Endothelial cell of umbilical vein (primary cell): Measurements from ENCODE around the gene ARHGEF1. TPM values are rescaled to one million over a fixed set of nuclear protein-coding genes. Genes with fewer than 3 reads are reported as not detected.

ENCODE experiments used
- BruUV-seq: library from RNA; stranded (reverse); fragments of 400-500 nt; replicated peaks from 2 replicates; lab custom pipeline; 2021; lab: Mats Ljungman, UMichigan
- CTCF ChIA-PET: fragments of 300-600, 350-600 bp; sonication (Branson Sonifier 250); formaldehyde crosslinking; loops from one replicate; lab custom pipeline; 2021; ENCODE audit warnings: antibody characterized with exemption, inconsistent platforms; lab: Charles Lee
- POLR2A ChIA-PET: fragments of 300-600, 350-600 bp; sonication (Branson Sonifier 250); formaldehyde crosslinking; loops from one replicate; lab custom pipeline; 2021; ENCODE audit warnings: antibody characterized with exemption, inconsistent platforms; lab: Charles Lee
- DNase-seq: peaks from one replicate; pipeline ENCODE4 v3.0.0-alpha.2; 2011; ENCODE audit warnings: low read depth, low spot score
- FAIRE-seq: peaks from 2 replicates; lab custom pipeline; 2011; peaks lifted over from hg19 to GRCh38; lab: Jason Lieb, UNC
- H2AFZ ChIP-seq: 2 replicates; pipeline ENCODE4 v1.6.0; 2012; ENCODE audit warnings: low read depth, low read length, control low read depth, inconsistent platforms
- H3K27ac ChIP-seq: 2 replicates; pipeline ENCODE4 v1.5.1; 2011; ENCODE audit warnings: low read depth, mild to moderate bottlenecking, control low read depth, low read length, moderate library complexity; ENCODE audit not compliant: insufficient read depth
- H3K27me3 ChIP-seq, 2 experiments: 2 replicates each; pipeline versions ENCODE4 v1.6.0 to v1.6.1; 2011; ENCODE audit warnings: low read length in 2 of 2, mixed read lengths in 1 of 2; ENCODE audit not compliant: control insufficient read depth in 2 of 2, insufficient read depth in 2 of 2
- H3K36me3 ChIP-seq, 2 experiments: 2 replicates in 1 of 2; 3 replicates in 1 of 2; pipeline ENCODE4 v1.5.1; 2011; ENCODE audit warnings: low read length in 2 of 2, mild to moderate bottlenecking in 1 of 2, moderate library complexity in 1 of 2; ENCODE audit not compliant: control insufficient read depth in 2 of 2, insufficient read depth in 2 of 2; ENCODE audit errors: extremely low read depth in 1 of 2
- H3K4me1 ChIP-seq: 3 replicates; pipeline ENCODE4 v1.5.1; 2011; ENCODE audit warnings: mild to moderate bottlenecking, low read length; ENCODE audit not compliant: control insufficient read depth, insufficient read depth; ENCODE audit errors: extremely low read depth
- H3K4me2 ChIP-seq: 2 replicates; pipeline ENCODE4 v1.6.1; 2011; ENCODE audit warnings: low read length, control low read depth, mixed read lengths; ENCODE audit not compliant: insufficient read depth
- H3K4me3 ChIP-seq, 3 experiments: fragments of 200-600 bp in 1 of 3; sonication (generic), shearing (Covaris generic) in 1 of 3; replicated peaks in 1 of 3; 2 replicates each; pipeline ENCODE4 v1.5.1; 2011 to 2016; ENCODE audit warnings: control low read depth in 3 of 3, low read length in 3 of 3, mild to moderate bottlenecking in 2 of 3, inconsistent platforms in 1 of 3, low read depth in 1 of 3, moderate library complexity in 1 of 3; ENCODE audit not compliant: insufficient read depth in 1 of 3
- H3K79me2 ChIP-seq: 2 replicates; pipeline ENCODE4 v1.6.0; 2012; ENCODE audit warnings: low read length, inconsistent platforms; ENCODE audit not compliant: control insufficient read depth, insufficient read depth
- H3K9ac ChIP-seq: replicated peaks from 2 replicates; pipeline ENCODE3; 2011; ENCODE audit warnings: low read length, control low read depth; ENCODE audit not compliant: insufficient read depth; ENCODE audit errors: extremely low read depth
- H3K9me1 ChIP-seq: replicated peaks from 3 replicates; pipeline ENCODE4 v1.6.0; 2011; ENCODE audit warnings: mild to moderate bottlenecking, low read length; ENCODE audit not compliant: control insufficient read depth, insufficient read depth; ENCODE audit errors: extremely low read depth
- H3K9me3 ChIP-seq: replicated peaks from 2 replicates; pipeline ENCODE4 v1.5.1; 2012; ENCODE audit warnings: low read length, inconsistent platforms; ENCODE audit not compliant: control insufficient read depth, insufficient read depth
- H4K20me1 ChIP-seq: replicated peaks from 2 replicates; pipeline ENCODE3; 2011; ENCODE audit warnings: mild to moderate bottlenecking, low read length; ENCODE audit not compliant: control insufficient read depth, insufficient read depth; ENCODE audit errors: extremely low read depth
- EZH2 ChIP-seq: IDR thresholded peaks from 2 replicates; pipeline ENCODE4 v1.6.1; 2012; ENCODE audit warnings: borderline replicate concordance, low read depth, mild to moderate bottlenecking, moderate library complexity, low read length, inconsistent platforms; ENCODE audit not compliant: severe bottlenecking
- FOS ChIP-seq: IDR thresholded peaks from 2 replicates; pipeline ENCODE4 v1.6.1; 2011; ENCODE audit warnings: mild to moderate bottlenecking, low read length, moderate library complexity, borderline replicate concordance; ENCODE audit not compliant: insufficient read depth
- GATA2 ChIP-seq: IDR thresholded peaks from 2 replicates; pipeline ENCODE4 v1.7.0; 2011; ENCODE audit warnings: low read depth, mild to moderate bottlenecking, moderate library complexity, mixed read lengths, low read length; ENCODE audit not compliant: insufficient read length, insufficient read depth
- JUN ChIP-seq: IDR thresholded peaks from 2 replicates; pipeline ENCODE4 v1.6.1; 2011; ENCODE audit warnings: borderline replicate concordance, low read depth; ENCODE audit not compliant: insufficient read length, insufficient read depth
- MYC ChIP-seq: IDR thresholded peaks from one replicate; pipeline ENCODE4 v1.6.1; 2011; ENCODE audit warnings: mild to moderate bottlenecking, low read depth, low read length
- POLR2A ChIP-seq: IDR thresholded peaks from 2 replicates; pipeline ENCODE4 v1.6.1; 2012; ENCODE audit warnings: low read depth, mild to moderate bottlenecking, control low read depth, low read length
- POLR2AphosphoS5 ChIP-seq: IDR thresholded peaks from 2 replicates; pipeline ENCODE4 v1.6.1; 2012; ENCODE audit warnings: low read depth, mild to moderate bottlenecking, control low read depth, low read length, moderate library complexity; ENCODE audit not compliant: insufficient read depth
- dilution Hi-C: fragments of 300-500 bp; cut with MboI; formaldehyde crosslinking; loops from one replicate; pipeline ENCODE4 v1.15.0; 2019; ENCODE audit warnings: low sequenced_read_pairs; ENCODE audit not compliant: extremely low pct_ligation_motif_present
- intact Hi-C: fragments of 100-400 bp; cut with micrococcal nuclease; formaldehyde crosslinking; loops from one replicate; pipeline ENCODE4 v1.10.0; 2022
- polyA plus RNA-seq, 4 experiments: library from polyadenylated mRNA; depleted of rRNA in 3 of 4; stranded (reverse) in 3 of 4; unstranded in 1 of 4; fragments of >200 nt; gene quantifications; 2 replicates each; pipeline versions ENCODE4 v1.2.1 to v1.2.3, GENCODE V29; 2011 to 2012; ENCODE audit warnings: missing spikeins in 1 of 4
- total RNA-seq: library from RNA; stranded (reverse); gene quantifications from 2 replicates; pipeline ENCODE4 v1.2.3, GENCODE V29; 2021
- TF ChIP-seq, protein P1 (sequence below): IDR thresholded peaks from 2 replicates; pipeline ENCODE4 v1.6.1; 2011; ENCODE audit not compliant: insufficient read depth, insufficient read length
- TF ChIP-seq, protein P2 (sequence below), 2 donors: IDR thresholded peaks; 1 replicate in 1 of 2; 2 replicates in 1 of 2; pipeline ENCODE4 v1.5.1; 2011; ENCODE audit warnings: low read length in 2 of 2, mild to moderate bottlenecking in 2 of 2, moderate library complexity in 2 of 2, control low read depth in 1 of 2, inconsistent platforms in 1 of 2, low read depth in 1 of 2; ENCODE audit not compliant: insufficient read depth in 1 of 2; ENCODE audit errors: extremely low read depth in 1 of 2

Gene ARHGEF1
- total and polyA plus RNA-seq, 2 donors (not counting 3 experiments of a cell fraction or from before 2014, with no cell fraction given), result 65.4 to 123 TPM

DNA sequence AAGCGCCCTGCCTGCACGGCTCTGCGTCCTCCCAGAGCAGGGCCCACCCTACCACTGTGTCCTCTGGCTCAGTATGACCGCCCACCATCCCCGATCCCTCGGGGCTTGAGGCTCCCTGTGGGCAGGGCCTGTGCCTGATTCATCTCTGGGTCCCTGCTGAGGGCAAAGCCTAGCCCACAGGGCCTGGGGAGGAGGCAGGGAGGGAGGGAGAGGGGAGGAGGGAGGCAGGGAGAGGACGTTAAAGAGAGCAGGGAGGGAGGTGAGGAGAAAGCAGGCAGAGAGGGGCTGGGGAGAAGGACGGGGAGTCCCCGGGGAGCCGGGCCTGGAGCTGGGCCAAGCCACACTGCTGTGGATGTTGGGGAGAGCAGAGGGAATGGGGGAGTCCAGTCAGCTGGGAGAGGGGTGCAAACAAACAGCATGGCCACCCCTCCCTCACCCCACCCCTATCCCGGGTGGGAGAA, 49.3 kb downstream of the ARHGEF1 start:
- Histone ChIP-seq H3K9me1 (no peaks in the 10 kb centered on the region), H3K9ac (no peak overlapping the region), H3K79me2 (no peaks in the 10 kb centered on the region), H3K4me2 (no peak overlapping the region), H4K20me1 (no peaks in the 10 kb centered on the region), H3K9me3 (no peaks in the 10 kb centered on the region), H3K36me3 (no peaks in the 10 kb centered on the region), H3K27ac (no peak overlapping the region), H3K4me3 (no peak overlapping the region), H3K4me1 (no peaks in the 10 kb centered on the region), H2AFZ (no peak overlapping the region), H3K27me3 (peaks cover 71 to 72% of the 10 kb centered on the region in 2 experiments)
- no peak for TF ChIP-seq POLR2AphosphoS5
- TF ChIP-seq, protein P1, sequence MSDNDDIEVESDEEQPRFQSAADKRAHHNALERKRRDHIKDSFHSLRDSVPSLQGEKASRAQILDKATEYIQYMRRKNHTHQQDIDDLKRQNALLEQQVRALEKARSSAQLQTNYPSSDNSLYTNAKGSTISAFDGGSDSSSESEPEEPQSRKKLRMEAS, result no peak
- TF ChIP-seq POLR2A, result no peak
- no peak for TF ChIP-seq FOS
- no peak for TF ChIP-seq GATA2
- TF ChIP-seq EZH2, result no peak
- no peak for TF ChIP-seq MYC
- TF ChIP-seq, protein P2, sequence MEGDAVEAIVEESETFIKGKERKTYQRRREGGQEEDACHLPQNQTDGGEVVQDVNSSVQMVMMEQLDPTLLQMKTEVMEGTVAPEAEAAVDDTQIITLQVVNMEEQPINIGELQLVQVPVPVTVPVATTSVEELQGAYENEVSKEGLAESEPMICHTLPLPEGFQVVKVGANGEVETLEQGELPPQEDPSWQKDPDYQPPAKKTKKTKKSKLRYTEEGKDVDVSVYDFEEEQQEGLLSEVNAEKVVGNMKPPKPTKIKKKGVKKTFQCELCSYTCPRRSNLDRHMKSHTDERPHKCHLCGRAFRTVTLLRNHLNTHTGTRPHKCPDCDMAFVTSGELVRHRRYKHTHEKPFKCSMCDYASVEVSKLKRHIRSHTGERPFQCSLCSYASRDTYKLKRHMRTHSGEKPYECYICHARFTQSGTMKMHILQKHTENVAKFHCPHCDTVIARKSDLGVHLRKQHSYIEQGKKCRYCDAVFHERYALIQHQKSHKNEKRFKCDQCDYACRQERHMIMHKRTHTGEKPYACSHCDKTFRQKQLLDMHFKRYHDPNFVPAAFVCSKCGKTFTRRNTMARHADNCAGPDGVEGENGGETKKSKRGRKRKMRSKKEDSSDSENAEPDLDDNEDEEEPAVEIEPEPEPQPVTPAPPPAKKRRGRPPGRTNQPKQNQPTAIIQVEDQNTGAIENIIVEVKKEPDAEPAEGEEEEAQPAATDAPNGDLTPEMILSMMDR (IDR thresholded peaks at IDR 0.05; ENCODE audit: extremely low read depth in 1 of 2, insufficient read depth in 1 of 2, low read depth in 1 of 2, low read length in 2 of 2), result no peak
- TF ChIP-seq JUN, result no peak
- POLR2A ChIA-PET, result no interaction called here
- no TSS peak for BruUV-seq
- intact Hi-C loops (no loop called here), dilution Hi-C loops (no loop called here)
- FAIRE-seq (no peak), DNase-seq (no peak)
- CTCF ChIA-PET, result interaction anchor here (3.3 kb wide), 1 partner anchor 59 kb away, joined by 20 read pairs; no protein-coding TSS in a partner anchor
